ENCODE data around the gene ZBTB7B. TPM values are rescaled to one million over a fixed set of nuclear protein-coding genes. Genes with fewer than 3 reads are reported as not detected.

Gene ZBTB7B
- total RNA-seq, 2 donors from 2014 or later = 35.3 to 66.3 TPM

DNA sequence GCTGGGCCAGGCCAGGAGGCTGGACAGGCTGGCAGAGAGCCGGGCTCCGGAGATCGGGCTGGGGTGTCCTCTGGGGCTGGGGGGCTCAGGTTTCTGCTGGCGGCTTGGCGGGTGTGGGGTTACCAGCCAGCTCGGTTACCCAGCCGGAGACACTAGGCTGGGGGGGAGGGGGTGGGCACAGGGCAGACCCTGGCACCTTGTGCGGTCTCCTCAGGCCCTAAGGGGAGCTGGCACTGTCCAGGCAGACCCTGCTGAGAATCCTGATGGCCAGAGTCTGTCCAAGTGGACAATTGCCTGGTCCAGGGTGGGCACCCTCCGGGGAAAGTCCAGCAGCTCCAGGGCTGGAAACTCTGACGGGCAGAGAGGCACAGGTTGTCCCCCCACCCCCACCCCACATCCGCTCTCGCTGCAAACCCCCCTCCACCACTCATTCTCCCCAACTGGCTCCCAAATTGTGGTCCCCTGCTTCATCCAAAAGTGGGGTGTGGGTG is 6.7 kb downstream of the ZBTB7B start:
- TF ChIP-seq CTCF (IDR thresholded peaks at IDR 0.05) = no peak
- ATAC-seq (ENCODE audit: insufficient number of reproducible peaks, low FRiP score, low read depth) = no peak
- Histone ChIP-seq H3K36me3 (peaks cover 3% of the 10 kb centered on the region), H3K27me3 (replicated peaks; ENCODE audit: insufficient read depth) (no peaks in the 10 kb centered on the region), H3K4me1 (ENCODE audit: control insufficient read depth in 1 of 2, low read depth in 2 of 2) (peaks cover 60 to 71% of the 10 kb centered on the region in 2 donors), H3K9me3 (no peaks in the 10 kb centered on the region), H3K27ac (no peak overlapping the region), H3K4me3 (peak overlapping the region; percentile 53)
- DNase-seq (ENCODE audit: low spot score) = no peak

GRCh38 chr1:155009742-155010141 is 7.1 kb downstream of the ZBTB7B start:
- H3K36me3 ChIP-seq = peaks cover 3% of the 10 kb centered on the region
- peaks cover 55 to 67% of the 10 kb centered on the region in 2 donors for H3K4me1 ChIP-seq (ENCODE audit: control insufficient read depth in 1 of 2, low read depth in 2 of 2)
- no peak for TF ChIP-seq CTCF (IDR thresholded peaks at IDR 0.05)
- H3K4me3 ChIP-seq = peak overlapping the region; percentile 11
- ATAC-seq (ENCODE audit: insufficient number of reproducible peaks, low FRiP score, low read depth) (no peak), DNase-seq (ENCODE audit: low spot score) (no peak)
- H3K9me3 ChIP-seq = no peaks in the 10 kb centered on the region
- no peaks in the 10 kb centered on the region for H3K27me3 ChIP-seq (replicated peaks; ENCODE audit: insufficient read depth)
- H3K27ac ChIP-seq = no peak overlapping the region

DNA sequence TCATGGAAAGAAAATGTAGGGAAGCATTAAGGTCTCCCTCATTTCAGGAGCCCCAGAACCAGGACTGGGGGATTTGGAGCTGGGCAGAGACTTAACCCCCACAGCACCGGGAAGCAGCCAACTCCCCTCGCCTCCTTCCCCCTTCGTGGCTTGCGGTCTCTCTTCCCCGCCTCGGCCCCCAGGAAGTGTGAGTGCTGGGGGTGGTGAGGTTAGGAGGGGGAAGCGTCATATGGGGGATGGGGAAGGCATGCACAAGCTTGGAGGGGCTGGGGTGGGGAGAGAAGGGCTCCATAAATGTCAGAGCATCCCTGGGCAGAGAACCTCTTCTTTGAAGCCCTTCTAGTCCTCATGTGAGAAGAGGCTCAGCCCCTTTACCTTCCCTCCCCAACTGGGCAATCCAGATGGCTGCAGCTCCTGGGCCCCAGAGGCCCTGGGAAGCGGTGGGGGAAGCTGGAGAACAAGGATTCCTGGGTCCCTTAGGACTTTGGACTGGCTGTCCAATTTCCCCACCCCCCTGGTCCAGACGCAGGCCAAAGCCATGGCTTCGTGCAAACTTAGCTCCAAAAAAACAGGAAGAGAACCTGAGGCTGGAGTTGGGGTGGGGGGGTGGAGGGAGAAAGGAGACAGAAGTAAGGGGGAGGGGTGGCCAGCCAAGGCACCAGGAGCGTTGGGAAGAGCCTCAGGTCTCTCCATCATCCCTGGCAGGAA is 7.8 kb downstream of the ZBTB7B start:
- H3K4me3 ChIP-seq = peak overlapping the region; percentile 11
- H3K9me3 ChIP-seq = no peaks in the 10 kb centered on the region
- peaks cover 3% of the 10 kb centered on the region for H3K36me3 ChIP-seq
- no peak for TF ChIP-seq CTCF (IDR thresholded peaks at IDR 0.05)
- DNase-seq (ENCODE audit: low spot score) (no peak), ATAC-seq (ENCODE audit: insufficient number of reproducible peaks, low FRiP score, low read depth) (no peak)
- no peak overlapping the region for H3K27ac ChIP-seq
- peaks cover 49 to 60% of the 10 kb centered on the region in 2 donors for H3K4me1 ChIP-seq (ENCODE audit: control insufficient read depth in 1 of 2, low read depth in 2 of 2)
- H3K27me3 ChIP-seq (replicated peaks; ENCODE audit: insufficient read depth) = no peaks in the 10 kb centered on the region

GRCh38 chr1:155011004-155011416 is 8.4 kb downstream of the ZBTB7B start:
- Histone ChIP-seq H3K27ac (peak overlapping the region in 1 of 2 donors; percentile 49), H3K27me3 (replicated peaks; ENCODE audit: insufficient read depth) (no peaks in the 10 kb centered on the region)

More at GRCh38 chr1:155011004-155011416, 8.4 kb downstream of the ZBTB7B start:
- Histone ChIP-seq H3K9me3 (no peaks in the 10 kb centered on the region), H3K36me3 (peaks cover 3% of the 10 kb centered on the region), H3K4me1 (ENCODE audit: control insufficient read depth in 1 of 2, low read depth in 2 of 2) (peaks cover 42 to 54% of the 10 kb centered on the region in 2 donors), H3K4me3 (no peak overlapping the region)
- DNase-seq (ENCODE audit: low spot score) (no peak), ATAC-seq (ENCODE audit: insufficient number of reproducible peaks, low FRiP score, low read depth) (no peak)
- no peak for TF ChIP-seq CTCF (IDR thresholded peaks at IDR 0.05)
